Measurements from ENCODE around the gene RAF1.

- no peak for TF ChIP-seq CTCF (IDR thresholded peaks at IDR 0.05; ENCODE audit: control extremely low read depth in 1 of 3, insufficient read depth in 1 of 3, low read depth in 1 of 3, low read length in 3 of 3)
- TF ChIP-seq, protein P1, sequence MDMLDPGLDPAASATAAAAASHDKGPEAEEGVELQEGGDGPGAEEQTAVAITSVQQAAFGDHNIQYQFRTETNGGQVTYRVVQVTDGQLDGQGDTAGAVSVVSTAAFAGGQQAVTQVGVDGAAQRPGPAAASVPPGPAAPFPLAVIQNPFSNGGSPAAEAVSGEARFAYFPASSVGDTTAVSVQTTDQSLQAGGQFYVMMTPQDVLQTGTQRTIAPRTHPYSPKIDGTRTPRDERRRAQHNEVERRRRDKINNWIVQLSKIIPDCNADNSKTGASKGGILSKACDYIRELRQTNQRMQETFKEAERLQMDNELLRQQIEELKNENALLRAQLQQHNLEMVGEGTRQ (IDR thresholded peaks at IDR 0.05; ENCODE audit: low read length) = no peak
- no peak for TF ChIP-seq ZNF274 (IDR thresholded peaks at IDR 0.05; ENCODE audit: borderline replicate concordance, extremely low read depth, low read length)
- no peak for TF ChIP-seq CEBPB (IDR thresholded peaks at IDR 0.05; ENCODE audit: low read depth, low read length)
- TF ChIP-seq CBX8 (IDR thresholded peaks at IDR 0.05; ENCODE audit: borderline replicate concordance, low read depth, low read length) = no peak
- TF ChIP-seq, protein P2, sequence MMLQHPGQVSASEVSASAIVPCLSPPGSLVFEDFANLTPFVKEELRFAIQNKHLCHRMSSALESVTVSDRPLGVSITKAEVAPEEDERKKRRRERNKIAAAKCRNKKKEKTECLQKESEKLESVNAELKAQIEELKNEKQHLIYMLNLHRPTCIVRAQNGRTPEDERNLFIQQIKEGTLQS (IDR thresholded peaks at IDR 0.05; ENCODE audit: insufficient read depth, low read depth, low read length) = no peak
- no peak for TF ChIP-seq POU5F1 (IDR thresholded peaks at IDR 0.05; ENCODE audit: low read depth, low read length)
- no peak for TF ChIP-seq SIN3A (conservative IDR thresholded peaks at IDR 0.05 in 1 of 2, IDR thresholded peaks at IDR 0.05 in 1 of 2; ENCODE audit: low read depth in 1 of 2, low read length in 2 of 2)
- no peak for TF ChIP-seq CREB1 (IDR thresholded peaks at IDR 0.05)
- no peak for TF ChIP-seq EZH2 (IDR thresholded peaks at IDR 0.05; ENCODE audit: low read depth, low read length, severe bottlenecking)
- no peak for TF ChIP-seq SP1 (IDR thresholded peaks at IDR 0.05; ENCODE audit: low read depth, low read length)
- no peak for TF ChIP-seq RAD21 (IDR thresholded peaks at IDR 0.05 in 1 of 2, conservative IDR thresholded peaks at IDR 0.05 in 1 of 2; ENCODE audit: low read depth in 2 of 2, low read length in 2 of 2)
Measured at GRCh38 chr3:12628813-12629212, 35.1 kb downstream of the RAF1 start.
